ENCODE measurements around the gene SMPX. TPM values are rescaled to one million over a fixed set of nuclear protein-coding genes. Genes with fewer than 3 reads are reported as not detected.

Gene SMPX
- polyA plus RNA-seq, 1 donor (not counting 4 experiments of a cell fraction or from before 2014, with no cell fraction given), result not detected

GRCh38 chrX:21661316-21661715 lies 96.6 kb downstream of the SMPX start:
- Histone ChIP-seq H3K27ac (ENCODE audit: control insufficient read depth, insufficient read depth, low read length) (no peak overlapping the region), H3K9ac (ENCODE audit: control insufficient read depth, extremely low read depth, insufficient read depth, low read length) (no peak overlapping the region), H3K79me2 (ENCODE audit: control insufficient read depth, insufficient read depth, low read length) (no peaks in the 10 kb centered on the region), H3K9me1 (ENCODE audit: control insufficient read depth, extremely low read depth, insufficient read depth, low read length) (no peaks in the 10 kb centered on the region), H3K4me2 (ENCODE audit: control insufficient read depth, extremely low read depth, insufficient read depth, low read depth, low read length) (no peak overlapping the region), H3K27me3 (ENCODE audit: control insufficient read depth, extremely low read depth, insufficient read depth, low read length) (no peaks in the 10 kb centered on the region), H3K9me3 (ENCODE audit: control insufficient read depth, low read depth, low read length) (peaks cover 2% of the 10 kb centered on the region), H2AFZ (ENCODE audit: control insufficient read depth, low read length) (no peak overlapping the region), H3K36me3 (ENCODE audit: control insufficient read depth in 2 of 2, extremely low read depth in 1 of 2, insufficient read depth in 2 of 2, low read length in 2 of 2) (no peaks in the 10 kb centered on the region), H3K4me3 (ENCODE audit: control insufficient read depth in 2 of 3, extremely low read depth in 1 of 3, insufficient read depth in 2 of 3, low read depth in 1 of 3, low read length in 3 of 3) (no peak overlapping the region), H3K4me1 (ENCODE audit: control insufficient read depth, extremely low read depth, insufficient read depth, low read length) (peaks cover 3% of the 10 kb centered on the region), H4K20me1 (ENCODE audit: control insufficient read depth, extremely low read depth, insufficient read depth, low read length) (no peaks in the 10 kb centered on the region)
- FAIRE-seq (no peak), DNase-seq (ENCODE audit: low read depth, low spot score) (no peak)
- TF ChIP-seq CTCF (optimal IDR thresholded peaks at IDR 0.05 in 1 of 3, IDR thresholded peaks at IDR 0.05 in 1 of 3, conservative IDR thresholded peaks at IDR 0.05 in 1 of 3; ENCODE audit: extremely low read depth in 1 of 3, insufficient read depth in 2 of 3, low read length in 3 of 3), result no peak
- no peak for TF ChIP-seq EZH2 (IDR thresholded peaks at IDR 0.05; ENCODE audit: low read length)
- dilution Hi-C loops (cut with MboI; ENCODE audit: extremely low pct_ligation_motif_present, low sequenced_read_pairs), result no loop called here

- Histone ChIP-seq H4K20me1 (ENCODE audit: control insufficient read depth, extremely low read depth, insufficient read depth, low read length) (no peaks in the 10 kb centered on the region), H2AFZ (ENCODE audit: control insufficient read depth, low read length) (no peak overlapping the region), H3K79me2 (ENCODE audit: control insufficient read depth, insufficient read depth, low read length) (no peaks in the 10 kb centered on the region), H3K4me1 (ENCODE audit: control insufficient read depth, extremely low read depth, insufficient read depth, low read length) (peaks cover 3% of the 10 kb centered on the region), H3K27me3 (ENCODE audit: control insufficient read depth, extremely low read depth, insufficient read depth, low read length) (no peaks in the 10 kb centered on the region), H3K36me3 (ENCODE audit: control insufficient read depth in 2 of 2, extremely low read depth in 1 of 2, insufficient read depth in 2 of 2, low read length in 2 of 2) (no peaks in the 10 kb centered on the region), H3K27ac (ENCODE audit: control insufficient read depth, insufficient read depth, low read length) (no peak overlapping the region), H3K4me3 (ENCODE audit: control insufficient read depth in 2 of 3, extremely low read depth in 1 of 3, insufficient read depth in 2 of 3, low read depth in 1 of 3, low read length in 3 of 3) (no peak overlapping the region), H3K9me3 (ENCODE audit: control insufficient read depth, low read depth, low read length) (peaks cover 2% of the 10 kb centered on the region), H3K9me1 (ENCODE audit: control insufficient read depth, extremely low read depth, insufficient read depth, low read length) (no peaks in the 10 kb centered on the region), H3K9ac (ENCODE audit: control insufficient read depth, extremely low read depth, insufficient read depth, low read length) (no peak overlapping the region), H3K4me2 (ENCODE audit: control insufficient read depth, extremely low read depth, insufficient read depth, low read depth, low read length) (no peak overlapping the region)
- TF ChIP-seq CTCF (optimal IDR thresholded peaks at IDR 0.05 in 1 of 3, IDR thresholded peaks at IDR 0.05 in 1 of 3, conservative IDR thresholded peaks at IDR 0.05 in 1 of 3; ENCODE audit: extremely low read depth in 1 of 3, insufficient read depth in 2 of 3, low read length in 3 of 3), result no peak
- no peak for TF ChIP-seq EZH2 (IDR thresholded peaks at IDR 0.05; ENCODE audit: low read length)
- DNase-seq (ENCODE audit: low read depth, low spot score) (no peak), FAIRE-seq (no peak)
- dilution Hi-C loops (cut with MboI; ENCODE audit: extremely low pct_ligation_motif_present, low sequenced_read_pairs), result no loop called here
Measured at GRCh38 chrX:21660156-21660555, 97.8 kb downstream of the SMPX start.
